Stromal cell of bone marrow (primary cell): ENCODE data around the gene KIF12.
"Not testable (repeated sequence)": the region's sequence is repeated elsewhere in the genome, so short reads cannot be mapped to it uniquely, and the experiment has no call there.

ENCODE experiments used
- DNase-seq: peaks from one replicate; pipeline ENCODE4 v3.0.0-alpha.2; 2012; ENCODE audit warnings: low read depth

Gene KIF12

GRCh38 chr9:114046875-114047274 lies 52.2 kb downstream of the KIF12 start:
- no peak for DNase-seq

GRCh38 chr9:114046237-114046755 lies 52.8 kb downstream of the KIF12 start:
- DNase-seq = no peak

- DNase-seq = not testable (repeated sequence)
Measured at GRCh38 chr9:114043660-114044059, 55.4 kb downstream of the KIF12 start.
